ENCODE measurements around the gene TREM1.

DNA sequence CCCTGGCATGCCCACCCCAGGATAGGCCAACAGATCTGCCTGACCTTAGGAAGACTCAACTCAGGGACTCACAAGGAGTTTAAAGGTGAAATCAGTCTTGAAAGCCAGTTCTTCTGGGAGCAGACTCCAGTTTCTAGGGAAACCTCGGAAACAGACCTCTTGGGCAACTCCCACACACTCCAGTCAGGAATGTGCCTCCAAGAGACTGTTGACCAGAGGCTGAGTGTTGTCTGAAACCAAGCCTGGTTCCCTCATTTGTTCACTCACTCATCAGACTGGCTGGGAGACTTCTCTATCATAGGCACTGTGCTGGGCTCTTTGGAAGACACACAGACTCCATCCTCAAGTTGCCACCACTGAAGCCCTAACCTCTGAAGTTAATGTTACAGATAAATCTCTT is 1.8 kb downstream of the TREM1 start:
- no peak for TF ChIP-seq CTCF (IDR thresholded peaks at IDR 0.05)
- no peak for TF ChIP-seq POLR2AphosphoS5 (IDR thresholded peaks at IDR 0.05)

All from gastroesophageal sphincter (tissue), 3 donors.